CD14-positive monocyte (primary cell): ENCODE results near the gene SLC35F4. TPM values are rescaled to one million over a fixed set of nuclear protein-coding genes. Genes with fewer than 3 reads are reported as not detected.

Source experiments
- DNase-seq, 3 donors: peaks; one replicate each; pipeline ENCODE4 v3.0.0-alpha.2; 2011 to 2022
- H2AFZ ChIP-seq: 2 replicates; pipeline ENCODE4 v1.6.0; 2012; ENCODE audit warnings: mild to moderate bottlenecking, low read depth, low read length, inconsistent platforms; ENCODE audit not compliant: insufficient read depth, poor library complexity, severe bottlenecking
- H3K27ac ChIP-seq, 2 donors: 1 replicate in 1 of 2; 2 replicates in 1 of 2; pipeline ENCODE4 v1.5.1; 2012 to 2013; ENCODE audit warnings: low read length in 2 of 2, control low read depth in 1 of 2, inconsistent platforms in 1 of 2, low read depth in 1 of 2, mild to moderate bottlenecking in 1 of 2
- H3K27me3 ChIP-seq, 2 donors: one replicate each; pipeline versions ENCODE4 v1.6.0 to v1.6.1; 2011 to 2013; ENCODE audit warnings: low read length in 2 of 2; ENCODE audit not compliant: control insufficient read depth in 2 of 2, insufficient read depth in 2 of 2
- H3K36me3 ChIP-seq, 2 donors: replicated peaks in 1 of 2; 1 replicate in 1 of 2; 2 replicates in 1 of 2; pipeline versions ENCODE4 v1.5.1 to v1.6.1; 2012 to 2013; ENCODE audit warnings: low read length in 2 of 2, control low read depth in 1 of 2, inconsistent platforms in 1 of 2, mild to moderate bottlenecking in 1 of 2; ENCODE audit not compliant: insufficient read depth in 2 of 2, control insufficient read depth in 1 of 2
- H3K4me1 ChIP-seq, 2 donors: 1 replicate in 1 of 2; 2 replicates in 1 of 2; pipeline versions ENCODE4 v1.5.1 to v1.6.1; 2012 to 2013; ENCODE audit warnings: low read length in 2 of 2, control low read depth in 1 of 2, inconsistent platforms in 1 of 2, mild to moderate bottlenecking in 1 of 2, moderate library complexity in 1 of 2; ENCODE audit not compliant: insufficient read depth in 2 of 2, control insufficient read depth in 1 of 2
- H3K4me2 ChIP-seq: replicated peaks from 2 replicates; pipeline ENCODE3; 2012; ENCODE audit warnings: low read length, moderate library complexity, mild to moderate bottlenecking; ENCODE audit not compliant: poor library complexity, severe bottlenecking; ENCODE audit errors: extremely low read depth
- H3K4me3 ChIP-seq, 3 experiments: fragments of 200-600 bp in 1 of 3; sonication (generic) in 1 of 3; replicated peaks in 1 of 3; 1 replicate in 2 of 3; 2 replicates in 1 of 3; pipeline ENCODE4 v1.5.1; 2011 to 2013; ENCODE audit warnings: low read length in 3 of 3, mild to moderate bottlenecking in 3 of 3, control low read depth in 2 of 3, low read depth in 2 of 3, inconsistent platforms in 1 of 3, moderate library complexity in 1 of 3
- H3K79me2 ChIP-seq: 2 replicates; pipeline ENCODE4 v1.6.0; 2012; ENCODE audit warnings: mild to moderate bottlenecking, control low read depth, inconsistent platforms, low read length, moderate library complexity; ENCODE audit not compliant: insufficient read depth
- H3K9ac ChIP-seq: 2 replicates; pipeline ENCODE4 v1.6.0; 2017; ENCODE audit warnings: low read length, mild to moderate bottlenecking; ENCODE audit not compliant: insufficient read depth, poor library complexity, severe bottlenecking
- H3K9me3 ChIP-seq, 2 donors: replicated peaks in 1 of 2; 1 replicate in 1 of 2; 2 replicates in 1 of 2; pipeline versions ENCODE4 v1.5.1 to v1.6.1; 2012 to 2013; ENCODE audit warnings: low read length in 2 of 2, control low read depth in 1 of 2; ENCODE audit not compliant: control insufficient read depth in 1 of 2, insufficient read depth in 1 of 2
- H4K20me1 ChIP-seq: 2 replicates; pipeline ENCODE4 v1.6.0; 2012; ENCODE audit warnings: mild to moderate bottlenecking, low read length, control low read depth, moderate library complexity; ENCODE audit not compliant: insufficient read depth
- H3K27ac Mint-ChIP-seq, 7 donors: one replicate each; pipeline ENCODE4 v1.8.0; 2020; ENCODE audit warnings: mild to moderate bottlenecking in 7 of 7, mixed read lengths in 7 of 7, moderate library complexity in 6 of 7, inconsistent platforms in 2 of 7
- H3K27me3 Mint-ChIP-seq, 3 donors: one replicate each; pipeline ENCODE4 v1.8.0; 2021 to 2022; ENCODE audit warnings: low read depth in 3 of 3, mild to moderate bottlenecking in 3 of 3, mixed read lengths in 3 of 3, moderate library complexity in 3 of 3, inconsistent platforms in 1 of 3
- H3K36me3 Mint-ChIP-seq, 2 donors: one replicate each; pipeline ENCODE4 v1.8.0; 2020; ENCODE audit warnings: mixed read lengths in 2 of 2, inconsistent platforms in 1 of 2, mild to moderate bottlenecking in 1 of 2
- H3K4me1 Mint-ChIP-seq: one replicate; pipeline ENCODE4 v1.8.0; 2020; ENCODE audit warnings: mild to moderate bottlenecking, mixed read lengths
- H3K4me3 Mint-ChIP-seq, 2 donors: one replicate each; pipeline ENCODE4 v1.8.0; 2020; ENCODE audit warnings: mild to moderate bottlenecking in 2 of 2, mixed read lengths in 2 of 2, moderate library complexity in 1 of 2
- H3K9me3 Mint-ChIP-seq, 7 donors: one replicate each; pipeline ENCODE4 v1.8.0; 2020 to 2022; ENCODE audit warnings: mixed read lengths in 7 of 7, mild to moderate bottlenecking in 6 of 7, moderate library complexity in 6 of 7, inconsistent platforms in 2 of 7
- CTCF ChIP-seq: fragments of 200-600 bp; IDR thresholded peaks from one replicate; pipeline ENCODE4 v1.8.0; 2022; ENCODE audit warnings: antibody characterized with exemption, mild to moderate bottlenecking
- WGBS: methylation state at CpG from one replicate; pipeline ENCODE4 v1.1.5; 2013; ENCODE audit warnings: missing lambda C conversion rate; ENCODE audit not compliant: insufficient coverage; 5-methylcytosine and 5-hydroxymethylcytosine counted together
- intact Hi-C, 2 donors: fragments of 100-400 bp; cut with micrococcal nuclease; formaldehyde crosslinking; loops; one replicate each; pipeline versions ENCODE4 v1.15.0 to v1.15.1; 2023
- polyA plus RNA-seq, 3 donors: library from polyadenylated mRNA; depleted of rRNA in 1 of 3; unstranded in 2 of 3; stranded (reverse) in 1 of 3; fragments of 300-500 nt in 2 of 3; fragments of >200 nt in 1 of 3; fragmentation: Illumina TruSeq in 2 of 3; gene quantifications; 1 replicate in 2 of 3; 2 replicates in 1 of 3; pipeline ENCODE4 v1.2.3, GENCODE V29; 2012 to 2021

SLC35F4 gene
- polyA plus RNA-seq, 3 donors = not detected

GRCh38 chr14:57574617-57575288, 291.1 kb downstream of the SLC35F4 start:
- DNase-seq = no peak
- Histone ChIP-seq H3K36me3 (no peaks in the 10 kb centered on the region), H2AFZ (no peak overlapping the region), H3K79me2 (no peaks in the 10 kb centered on the region), H3K4me2 (no peak overlapping the region), H3K27ac (no peak overlapping the region), H3K4me3 (no peak overlapping the region), H3K27me3 (no peaks in the 10 kb centered on the region), H3K9ac (no peak overlapping the region), H3K4me1 (no peaks in the 10 kb centered on the region), H4K20me1 (no peaks in the 10 kb centered on the region), H3K9me3 (no peaks in the 10 kb centered on the region)
- TF ChIP-seq CTCF = no peak
- WGBS = no CpG with 5 or more reads among the region's 5 CpGs
- H3K27ac Mint-ChIP-seq = no peak overlapping the region
- H3K27me3 Mint-ChIP-seq = peaks cover 0 to 1% (median 0%) of the 10 kb centered on the region in 3 donors
- no peak overlapping the region for H3K4me3 Mint-ChIP-seq
- H3K9me3 Mint-ChIP-seq = peaks cover 0 to 2% (median 0%) of the 10 kb centered on the region in 7 donors
- H3K36me3 Mint-ChIP-seq = no peaks in the 10 kb centered on the region
- no peaks in the 10 kb centered on the region for H3K4me1 Mint-ChIP-seq
- intact Hi-C loops = no loop called here

GRCh38 chr14:57573173-57573572, 292.7 kb downstream of the SLC35F4 start:
- Histone ChIP-seq H2AFZ (no peak overlapping the region), H3K4me1 (no peaks in the 10 kb centered on the region), H4K20me1 (no peaks in the 10 kb centered on the region), H3K9ac (no peak overlapping the region), H3K36me3 (no peaks in the 10 kb centered on the region), H3K4me3 (no peak overlapping the region), H3K27ac (no peak overlapping the region), H3K27me3 (no peaks in the 10 kb centered on the region), H3K4me2 (no peak overlapping the region), H3K79me2 (no peaks in the 10 kb centered on the region), H3K9me3 (no peaks in the 10 kb centered on the region)
- H3K27ac Mint-ChIP-seq = no peak overlapping the region
- no peaks in the 10 kb centered on the region for H3K4me1 Mint-ChIP-seq
- DNase-seq = no peak
- 92% methylated on average over 2 of the region's 3 CpGs for WGBS
- peaks cover 0 to 3% (median 2%) of the 10 kb centered on the region in 3 donors for H3K27me3 Mint-ChIP-seq
- intact Hi-C loops = no loop called here
- H3K4me3 Mint-ChIP-seq = no peak overlapping the region
- peaks cover 0 to 2% (median 0%) of the 10 kb centered on the region in 7 donors for H3K9me3 Mint-ChIP-seq
- no peak for TF ChIP-seq CTCF
- no peaks in the 10 kb centered on the region for H3K36me3 Mint-ChIP-seq
